HG02970 (cell line): ENCODE data around the gene B4GALT3.
A peak's percentile ranks its signal among the peaks of the same experiment; 100 is the strongest.

Source experiments
- ATAC-seq: cut with Tn5 transposase; IDR thresholded peaks from one replicate; pipeline ENCODE4 v1.9.1; 2021; ENCODE audit warnings: mild to moderate bottlenecking, moderate library complexity, moderate number of reproducible peaks; ENCODE audit not compliant: unreplicated experiment, low FRiP score

B4GALT3 gene

GRCh38 chr1:161206411-161207140 lies 29.3 kb upstream of the B4GALT3 start:
- no peak for ATAC-seq

- ATAC-seq: peak; percentile 92
These were observed 24.8 kb upstream of the B4GALT3 start, which contains the start of gene NDUFS2 for GRCh38 chr1:161201836-161202712. NDUFS2 (plus strand) TSS chr1:161202367; CDS start chr1:161202386, 19 bp downstream.

- no peak for ATAC-seq
These were observed 23.9 kb upstream of the B4GALT3 start for GRCh38 chr1:161200992-161201835.

GRCh38 chr1:161200421-161200991 lies 23.2 kb upstream of the B4GALT3 start:
- no peak for ATAC-seq

GRCh38 chr1:161199506-161200139 lies 22.3 kb upstream of the B4GALT3 start:
- no peak for ATAC-seq

- ATAC-seq: no peak
These were observed 21.7 kb upstream of the B4GALT3 start, which contains the start of gene ADAMTS4 for GRCh38 chr1:161198897-161199431. ADAMTS4 (minus strand) TSS chr1:161199054; CDS start chr1:161198627, 427 bp downstream.

GRCh38 chr1:161198194-161198896 lies 21.0 kb upstream of the B4GALT3 start:
- ATAC-seq: no peak

- ATAC-seq: no peak
These were observed 20.4 kb upstream of the B4GALT3 start for GRCh38 chr1:161197560-161198193.

GRCh38 chr1:161196521-161197451 lies 19.5 kb upstream of the B4GALT3 start:
- no peak for ATAC-seq

- ATAC-seq: no peak
These were observed 18.8 kb upstream of the B4GALT3 start for GRCh38 chr1:161196111-161196510.

- no peak for ATAC-seq
These were observed 17.9 kb upstream of the B4GALT3 start for GRCh38 chr1:161195171-161195570.

GRCh38 chr1:161193561-161194235 lies 16.4 kb upstream of the B4GALT3 start:
- no peak for ATAC-seq

GRCh38 chr1:161192476-161193465 lies 15.5 kb upstream of the B4GALT3 start:
- no peak for ATAC-seq

GRCh38 chr1:161191971-161192370 lies 14.7 kb upstream of the B4GALT3 start:
- no peak for ATAC-seq

- ATAC-seq: no peak
These were observed 13.7 kb upstream of the B4GALT3 start for GRCh38 chr1:161190962-161191521.
